ENCODE measurements around the gene MRPL10. TPM values are rescaled to one million over a fixed set of nuclear protein-coding genes. Genes with fewer than 3 reads are reported as not detected.

MRPL10 gene
- total and polyA plus RNA-seq, 10 of the 15 experiments (the other 5 are each of a cell fraction or from before 2014, with no cell fraction given): 18.9 to 61.9 (median 47.3) TPM

DNA sequence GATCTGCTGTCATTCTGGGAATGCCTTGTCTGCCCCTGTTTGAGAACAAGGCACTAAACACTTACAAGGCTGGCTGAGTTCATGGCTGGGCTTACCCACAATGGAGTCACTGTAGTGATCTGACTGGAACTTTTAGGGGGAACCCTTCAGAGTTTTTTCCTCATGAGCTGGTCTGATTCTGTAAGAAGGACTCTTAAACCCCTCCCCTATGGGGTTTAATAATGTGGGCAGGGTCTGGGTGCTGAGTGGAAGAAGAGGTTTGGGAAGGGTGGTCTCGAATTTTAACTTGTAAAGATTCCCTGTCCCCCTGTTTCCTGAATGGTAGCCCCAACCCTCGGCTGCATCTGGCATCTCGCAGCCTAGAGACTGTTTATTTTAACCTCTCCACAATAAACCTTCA lies 40.3 kb downstream of the MRPL10 start:
- no peak overlapping the region for H3K4me3 ChIP-seq
- no peaks in the 10 kb centered on the region for H3K79me2 ChIP-seq (ENCODE audit: control insufficient read depth, insufficient read depth, low read length)
- H3K36me3 ChIP-seq (ENCODE audit: control insufficient read depth in 2 of 2, insufficient read depth in 2 of 2, low read length in 1 of 2): no peaks in the 10 kb centered on the region
- peaks cover 4 to 7% of the 10 kb centered on the region in 2 experiments for H3K27me3 ChIP-seq (replicated peaks in 1 of 2; ENCODE audit: control insufficient read depth in 2 of 2, insufficient read depth in 2 of 2, low read length in 1 of 2)
- no peak overlapping the region for H2AFZ ChIP-seq (ENCODE audit: control insufficient read depth, low read depth, low read length)
- ChIA-PET POLR2A (interaction anchor here (0.7 kb wide), 1 partner anchor 10 kb away, joined by 6 read pairs; no protein-coding TSS in a partner anchor), RAD21 (ENCODE audit: unreplicated experiment) (interaction anchor here (1.1 kb wide), 1 partner anchor 90 kb away, joined by 4 read pairs; no protein-coding TSS in a partner anchor), SMC1A (ENCODE audit: uncharacterized antibody, unreplicated experiment) (interaction anchor here (0.7 kb wide), 1 partner anchor 428 kb away, joined by 3 read pairs; no protein-coding TSS in a partner anchor), CTCF (no interaction called here)
- no peaks in the 10 kb centered on the region for H3K4me1 ChIP-seq (ENCODE audit: control insufficient read depth, insufficient read depth, low read length)
- H3K4me2 ChIP-seq (ENCODE audit: control insufficient read depth, insufficient read depth): no peak overlapping the region
- H3K27ac ChIP-seq (ENCODE audit: control insufficient read depth, insufficient read depth): no peak overlapping the region
- no peak overlapping the region for H3K9ac ChIP-seq (ENCODE audit: control insufficient read depth, insufficient read depth, low read length)
- FAIRE-seq: no peak
- no TSS peak for BruUV-seq (replicated peaks)
- DNase-seq (ENCODE audit: low read depth, low spot score): no peak
- TF ChIP-seq MYC (IDR thresholded peaks at IDR 0.05; ENCODE audit: insufficient read depth, insufficient read length, insufficient replicate concordance, low read length, severe bottlenecking) (no peak), KLF5 (IDR thresholded peaks at IDR 0.05; ENCODE audit: partially characterized antibody) (no peak), CREB1 (IDR thresholded peaks at IDR 0.05; ENCODE audit: low read depth) (no peak), TCF3 (IDR thresholded peaks at IDR 0.05; ENCODE audit: borderline replicate concordance, insufficient read depth, low read depth, low read length) (no peak), GATAD2B (conservative IDR thresholded peaks at IDR 0.05; ENCODE audit: low read depth) (no peak), BACH1 (IDR thresholded peaks at IDR 0.05; ENCODE audit: borderline replicate concordance) (no peak), SREBF2 (IDR thresholded peaks at IDR 0.05; ENCODE audit: low read length) (no peak), NFIC (IDR thresholded peaks at IDR 0.05; ENCODE audit: low read depth, low read length) (no peak), YBX1 (IDR thresholded peaks at IDR 0.05) (no peak), BRCA1 (IDR thresholded peaks at IDR 0.05; ENCODE audit: low read depth, low read length) (no peak)
- TF ChIP-seq, protein P1, sequence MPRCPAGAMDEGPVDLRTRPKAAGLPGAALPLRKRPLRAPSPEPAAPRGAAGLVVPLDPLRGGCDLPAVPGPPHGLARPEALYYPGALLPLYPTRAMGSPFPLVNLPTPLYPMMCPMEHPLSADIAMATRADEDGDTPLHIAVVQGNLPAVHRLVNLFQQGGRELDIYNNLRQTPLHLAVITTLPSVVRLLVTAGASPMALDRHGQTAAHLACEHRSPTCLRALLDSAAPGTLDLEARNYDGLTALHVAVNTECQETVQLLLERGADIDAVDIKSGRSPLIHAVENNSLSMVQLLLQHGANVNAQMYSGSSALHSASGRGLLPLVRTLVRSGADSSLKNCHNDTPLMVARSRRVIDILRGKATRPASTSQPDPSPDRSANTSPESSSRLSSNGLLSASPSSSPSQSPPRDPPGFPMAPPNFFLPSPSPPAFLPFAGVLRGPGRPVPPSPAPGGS (IDR thresholded peaks at IDR 0.05; ENCODE audit: borderline replicate concordance, insufficient read depth, low read depth, low read length, poor library complexity, severe bottlenecking): no peak
- TF ChIP-seq, protein P2, sequence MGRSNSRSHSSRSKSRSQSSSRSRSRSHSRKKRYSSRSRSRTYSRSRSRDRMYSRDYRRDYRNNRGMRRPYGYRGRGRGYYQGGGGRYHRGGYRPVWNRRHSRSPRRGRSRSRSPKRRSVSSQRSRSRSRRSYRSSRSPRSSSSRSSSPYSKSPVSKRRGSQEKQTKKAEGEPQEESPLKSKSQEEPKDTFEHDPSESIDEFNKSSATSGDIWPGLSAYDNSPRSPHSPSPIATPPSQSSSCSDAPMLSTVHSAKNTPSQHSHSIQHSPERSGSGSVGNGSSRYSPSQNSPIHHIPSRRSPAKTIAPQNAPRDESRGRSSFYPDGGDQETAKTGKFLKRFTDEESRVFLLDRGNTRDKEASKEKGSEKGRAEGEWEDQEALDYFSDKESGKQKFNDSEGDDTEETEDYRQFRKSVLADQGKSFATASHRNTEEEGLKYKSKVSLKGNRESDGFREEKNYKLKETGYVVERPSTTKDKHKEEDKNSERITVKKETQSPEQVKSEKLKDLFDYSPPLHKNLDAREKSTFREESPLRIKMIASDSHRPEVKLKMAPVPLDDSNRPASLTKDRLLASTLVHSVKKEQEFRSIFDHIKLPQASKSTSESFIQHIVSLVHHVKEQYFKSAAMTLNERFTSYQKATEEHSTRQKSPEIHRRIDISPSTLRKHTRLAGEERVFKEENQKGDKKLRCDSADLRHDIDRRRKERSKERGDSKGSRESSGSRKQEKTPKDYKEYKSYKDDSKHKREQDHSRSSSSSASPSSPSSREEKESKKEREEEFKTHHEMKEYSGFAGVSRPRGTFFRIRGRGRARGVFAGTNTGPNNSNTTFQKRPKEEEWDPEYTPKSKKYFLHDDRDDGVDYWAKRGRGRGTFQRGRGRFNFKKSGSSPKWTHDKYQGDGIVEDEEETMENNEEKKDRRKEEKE (IDR thresholded peaks at IDR 0.05): no peak
- TF ChIP-seq, protein P3, sequence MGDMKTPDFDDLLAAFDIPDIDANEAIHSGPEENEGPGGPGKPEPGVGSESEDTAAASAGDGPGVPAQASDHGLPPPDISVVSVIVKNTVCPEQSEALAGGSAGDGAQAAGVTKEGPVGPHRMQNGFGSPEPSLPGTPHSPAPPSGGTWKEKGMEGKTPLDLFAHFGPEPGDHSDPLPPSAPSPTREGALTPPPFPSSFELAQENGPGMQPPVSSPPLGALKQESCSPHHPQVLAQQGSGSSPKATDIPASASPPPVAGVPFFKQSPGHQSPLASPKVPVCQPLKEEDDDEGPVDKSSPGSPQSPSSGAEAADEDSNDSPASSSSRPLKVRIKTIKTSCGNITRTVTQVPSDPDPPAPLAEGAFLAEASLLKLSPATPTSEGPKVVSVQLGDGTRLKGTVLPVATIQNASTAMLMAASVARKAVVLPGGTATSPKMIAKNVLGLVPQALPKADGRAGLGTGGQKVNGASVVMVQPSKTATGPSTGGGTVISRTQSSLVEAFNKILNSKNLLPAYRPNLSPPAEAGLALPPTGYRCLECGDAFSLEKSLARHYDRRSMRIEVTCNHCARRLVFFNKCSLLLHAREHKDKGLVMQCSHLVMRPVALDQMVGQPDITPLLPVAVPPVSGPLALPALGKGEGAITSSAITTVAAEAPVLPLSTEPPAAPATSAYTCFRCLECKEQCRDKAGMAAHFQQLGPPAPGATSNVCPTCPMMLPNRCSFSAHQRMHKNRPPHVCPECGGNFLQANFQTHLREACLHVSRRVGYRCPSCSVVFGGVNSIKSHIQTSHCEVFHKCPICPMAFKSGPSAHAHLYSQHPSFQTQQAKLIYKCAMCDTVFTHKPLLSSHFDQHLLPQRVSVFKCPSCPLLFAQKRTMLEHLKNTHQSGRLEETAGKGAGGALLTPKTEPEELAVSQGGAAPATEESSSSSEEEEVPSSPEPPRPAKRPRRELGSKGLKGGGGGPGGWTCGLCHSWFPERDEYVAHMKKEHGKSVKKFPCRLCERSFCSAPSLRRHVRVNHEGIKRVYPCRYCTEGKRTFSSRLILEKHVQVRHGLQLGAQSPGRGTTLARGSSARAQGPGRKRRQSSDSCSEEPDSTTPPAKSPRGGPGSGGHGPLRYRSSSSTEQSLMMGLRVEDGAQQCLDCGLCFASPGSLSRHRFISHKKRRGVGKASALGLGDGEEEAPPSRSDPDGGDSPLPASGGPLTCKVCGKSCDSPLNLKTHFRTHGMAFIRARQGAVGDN (IDR thresholded peaks at IDR 0.05): no peak
- intact Hi-C loops (cut with micrococcal nuclease; ENCODE audit: unreplicated experiment) (no loop called here), in situ Hi-C loops (cut with MboI) (no loop called here)
- H4K20me1 ChIP-seq (ENCODE audit: control insufficient read depth, insufficient read depth): no peaks in the 10 kb centered on the region
- WGBS (ENCODE audit: insufficient coverage, insufficient replicate concordance, low lambda C conversion rate, missing lambda C conversion rate): 0% methylated on average over 3 of the region's 3 CpGs
- no peak for ATAC-seq
- no peaks in the 10 kb centered on the region for H3K9me3 ChIP-seq (replicated peaks; ENCODE audit: control insufficient read depth, insufficient read depth, low read length)
